Hippocampal formation (tissue), 2 donors: ENCODE measurements around the gene PIP.
"Not testable (repeated sequence)": the region's sequence is repeated elsewhere in the genome, so short reads cannot be mapped to it uniquely, and the experiment has no call there.

ENCODE experiments used
- DNase-seq, 2 donors: peaks; one replicate each; lab custom pipeline; 2025; lab: John Stamatoyannopoulos, UW

Gene PIP, protein sequence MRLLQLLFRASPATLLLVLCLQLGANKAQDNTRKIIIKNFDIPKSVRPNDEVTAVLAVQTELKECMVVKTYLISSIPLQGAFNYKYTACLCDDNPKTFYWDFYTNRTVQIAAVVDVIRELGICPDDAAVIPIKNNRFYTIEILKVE

GRCh38 chr7:143131781-143132180 lies at the start of gene PIP:
TSS of gene PIP (plus strand) at chr7:143132077. CDS start at chr7:143132117, 40 bp downstream.
- no peak for DNase-seq

DNA sequence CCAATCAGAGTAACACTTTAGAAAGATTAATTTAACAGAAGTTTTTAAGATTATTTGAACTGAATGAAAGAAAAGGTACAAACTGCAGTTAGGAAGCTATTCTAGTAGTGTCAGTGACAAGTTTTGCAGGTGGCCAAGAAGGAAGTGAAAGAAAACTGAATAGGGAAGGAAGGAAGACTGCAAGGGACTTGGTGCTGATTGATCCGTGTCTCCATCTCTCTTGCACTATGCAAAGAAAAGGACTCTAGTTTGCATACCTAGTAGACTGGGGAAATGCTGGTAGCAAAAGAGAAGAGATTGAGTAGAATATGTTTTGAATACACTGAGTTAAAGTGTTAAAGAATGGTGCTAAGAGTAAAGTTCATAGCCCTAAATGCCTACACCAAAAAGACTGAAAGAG lies 46.8 kb upstream of the PIP start:
- no peak for DNase-seq

DNA sequence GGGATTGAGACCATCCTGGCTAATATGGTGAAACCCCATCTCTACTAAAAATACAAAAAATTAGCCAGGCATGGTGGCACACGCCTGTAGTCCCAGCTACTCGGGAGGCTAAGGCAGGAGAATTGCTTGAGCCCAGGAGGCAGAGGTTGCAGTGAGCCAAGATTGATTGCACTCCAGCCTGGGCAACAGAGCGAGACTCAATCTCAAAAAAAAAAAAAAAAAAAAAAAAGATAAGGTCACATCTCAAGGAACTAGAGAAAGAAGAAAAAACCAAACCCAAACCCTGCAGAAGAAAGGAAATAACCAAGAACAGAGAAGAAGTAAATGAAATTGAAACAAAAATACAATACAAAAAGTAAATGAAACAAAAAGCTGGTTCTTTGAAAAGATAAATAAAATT lies 46.3 kb upstream of the PIP start:
- DNase-seq = not testable (repeated sequence)

GRCh38 chr7:143088549-143089231 lies 43.2 kb upstream of the PIP start:
- DNase-seq = not testable (repeated sequence)

GRCh38 chr7:143096146-143096545 lies 35.7 kb upstream of the PIP start:
- DNase-seq = no peak

GRCh38 chr7:143099579-143099978 lies 32.3 kb upstream of the PIP start:
- not testable (repeated sequence) for DNase-seq

DNA sequence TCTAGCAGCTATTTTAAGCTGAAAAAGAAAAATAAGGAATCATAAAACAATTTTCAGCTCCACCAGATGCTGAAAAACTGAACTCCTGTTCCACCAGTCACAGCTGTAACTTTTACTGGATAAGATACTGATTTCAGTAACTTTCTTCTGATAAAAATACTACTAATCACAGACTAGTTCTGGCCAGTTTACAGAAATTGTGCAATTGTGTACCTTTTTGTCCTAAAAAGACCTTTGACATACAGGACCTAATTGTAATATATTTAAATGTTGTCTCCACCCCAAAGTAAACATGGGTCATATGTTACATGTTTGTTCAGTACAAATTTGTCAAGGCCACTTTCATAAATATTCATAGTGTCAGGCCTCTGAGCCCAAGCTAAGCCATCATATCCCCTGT lies 27.1 kb upstream of the PIP start:
- no peak for DNase-seq

GRCh38 chr7:143108019-143108418 lies 23.9 kb upstream of the PIP start:
- DNase-seq = not testable (repeated sequence)

DNA sequence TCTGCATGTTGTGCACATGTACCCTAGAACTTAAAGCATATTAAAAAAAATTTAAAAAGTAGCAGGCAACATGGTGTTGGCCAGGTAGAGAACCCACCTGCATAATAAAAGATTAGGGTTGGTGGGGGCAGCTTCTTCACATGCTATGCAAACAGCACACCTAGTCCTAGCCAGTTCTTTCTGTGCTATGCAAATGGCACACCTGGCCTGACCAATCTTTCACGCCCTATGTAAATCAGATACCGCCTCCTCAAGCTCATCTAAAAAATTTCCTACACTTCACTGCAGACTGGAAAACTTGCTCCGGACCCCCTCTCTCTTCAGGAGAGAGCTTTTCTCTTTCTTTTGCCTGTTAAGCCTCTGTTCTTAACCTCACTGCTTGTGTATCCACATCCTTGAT lies 14.5 kb upstream of the PIP start:
- DNase-seq = no peak

DNA sequence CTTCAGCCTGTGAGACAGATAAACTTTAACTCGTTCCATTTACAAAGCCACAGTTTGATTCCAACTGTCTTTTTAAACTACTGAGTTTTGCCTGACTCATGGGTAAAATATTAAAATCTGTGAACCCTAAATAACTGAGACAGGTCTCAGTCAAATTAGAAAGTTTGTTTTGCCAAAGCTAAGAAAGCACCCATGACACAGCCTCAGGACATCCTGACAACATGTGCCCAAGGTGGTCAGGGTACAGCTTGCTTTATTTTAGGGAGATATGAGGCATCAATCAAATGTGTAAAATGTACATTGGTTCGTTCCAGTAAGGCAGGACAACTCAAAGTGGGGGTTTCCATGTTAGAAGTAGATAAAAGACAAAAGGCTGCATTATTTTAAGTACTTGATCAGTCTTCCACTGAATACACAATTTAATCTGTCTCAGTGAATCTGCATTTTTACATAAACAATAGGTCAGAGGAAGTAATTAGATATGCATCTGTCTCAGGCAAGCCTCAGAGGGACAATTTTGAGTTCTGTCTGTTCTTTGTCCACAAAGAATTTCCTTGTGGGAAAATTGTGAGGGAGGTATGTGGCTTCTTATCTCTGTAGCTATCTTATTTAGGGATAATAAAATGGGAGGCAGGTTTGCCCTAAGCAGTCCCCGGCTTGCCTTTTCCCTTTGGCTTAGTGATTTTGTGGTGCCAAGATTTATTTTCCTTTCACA lies 11.0 kb upstream of the PIP start:
- DNase-seq = no peak

DNA sequence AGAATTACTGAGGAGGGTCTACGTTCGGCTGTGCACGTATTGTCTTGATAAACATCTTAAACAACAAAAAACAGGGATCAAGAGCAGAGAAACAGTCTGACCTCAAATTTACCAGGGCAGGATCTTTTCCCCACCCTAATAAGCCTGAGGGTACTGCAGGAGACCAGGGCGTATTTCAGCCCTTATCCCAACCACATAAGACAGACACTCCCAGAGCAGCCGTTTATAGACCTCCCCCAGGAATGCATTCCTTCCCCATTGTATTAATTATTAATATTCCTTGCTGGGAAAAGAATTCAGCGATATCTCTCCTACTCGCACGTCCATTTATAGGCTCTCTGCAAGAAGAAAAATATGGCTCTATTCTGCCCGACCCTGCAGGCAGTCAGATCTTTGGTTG lies 8.6 kb upstream of the PIP start:
- not testable (repeated sequence) for DNase-seq

DNA sequence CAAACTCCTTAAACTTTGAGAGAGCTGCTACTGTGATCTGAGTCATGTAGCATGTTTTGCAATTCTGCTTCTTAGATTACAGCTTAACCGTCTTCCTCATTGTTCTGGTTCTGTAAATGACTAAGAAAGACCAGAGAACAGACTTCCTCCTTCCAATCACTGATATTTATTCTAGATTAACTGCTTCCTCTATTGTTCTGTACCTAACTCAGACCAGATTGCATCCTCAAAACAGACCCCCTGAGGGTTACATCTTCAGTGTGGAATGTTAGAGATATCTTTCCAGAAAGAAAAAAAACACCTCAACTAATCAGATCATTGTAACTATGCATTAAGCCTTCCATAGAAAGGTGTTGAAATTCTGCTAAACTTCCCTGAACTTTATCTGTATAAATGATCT lies 5.7 kb upstream of the PIP start:
- no peak for DNase-seq

GRCh38 chr7:143129051-143129450 lies 2.8 kb upstream of the PIP start:
- DNase-seq = no peak

DNA sequence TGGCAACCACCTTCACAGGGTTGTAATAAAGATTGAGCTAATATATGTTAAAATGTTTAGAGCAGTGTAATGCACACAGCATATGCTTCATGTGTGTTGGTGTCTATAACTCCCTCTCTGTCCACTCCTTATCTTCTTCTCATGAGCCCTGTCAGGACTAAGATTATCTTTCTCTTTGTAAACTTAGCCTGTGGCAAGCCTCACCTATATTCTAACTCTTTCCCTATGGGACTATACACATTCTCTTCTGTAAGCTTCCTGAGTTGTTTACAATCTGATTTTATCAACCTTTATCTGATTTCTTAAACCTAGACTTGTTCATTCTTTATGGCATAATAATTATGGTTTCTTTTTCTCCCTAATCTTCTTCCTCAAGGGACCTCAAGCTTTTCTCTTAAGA lies 2.4 kb upstream of the PIP start:
- no peak for DNase-seq

- DNase-seq = no peak
Measured at GRCh38 chr7:143130541-143130940, 1.3 kb upstream of the PIP start.

DNA sequence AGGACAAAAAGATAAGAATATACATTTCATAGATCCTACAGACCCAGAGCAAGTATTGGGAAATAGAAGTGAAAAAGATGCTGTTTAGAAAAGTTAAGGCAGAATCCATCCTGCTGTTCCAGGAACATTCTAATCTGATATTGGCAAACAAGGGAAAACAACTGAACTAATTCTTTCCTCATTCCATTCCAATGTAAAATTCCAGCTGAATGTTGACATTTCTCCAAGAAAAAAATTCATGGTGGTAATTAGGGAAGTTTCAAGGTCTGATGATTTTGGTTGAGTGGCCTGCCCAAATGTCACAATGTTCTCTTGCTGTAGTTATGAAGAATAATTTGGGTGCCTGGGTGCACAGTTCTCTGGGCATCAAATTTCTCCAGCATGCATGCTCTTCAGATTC lies 15.2 kb downstream of the PIP start:
- no peak for DNase-seq

DNA sequence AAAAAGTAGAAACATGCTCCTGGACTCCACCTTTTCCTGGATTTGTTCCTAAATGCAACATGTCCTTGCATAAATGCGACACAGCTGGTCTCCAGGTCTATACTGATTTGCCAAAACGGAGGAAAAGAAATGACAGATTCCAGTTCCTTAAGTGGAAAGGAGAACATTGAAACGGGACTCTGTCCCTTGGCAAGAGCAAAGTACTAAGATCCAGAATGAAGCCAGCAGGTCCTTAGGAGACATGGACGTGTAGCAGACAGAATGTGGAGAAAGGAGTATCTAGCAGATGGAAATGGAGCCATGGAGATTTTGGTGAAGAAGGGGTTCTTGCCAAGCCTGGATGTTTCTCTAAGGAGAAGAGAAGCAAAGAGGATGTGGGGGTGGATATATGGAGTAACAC lies 16.2 kb downstream of the PIP start:
- DNase-seq = no peak

DNA sequence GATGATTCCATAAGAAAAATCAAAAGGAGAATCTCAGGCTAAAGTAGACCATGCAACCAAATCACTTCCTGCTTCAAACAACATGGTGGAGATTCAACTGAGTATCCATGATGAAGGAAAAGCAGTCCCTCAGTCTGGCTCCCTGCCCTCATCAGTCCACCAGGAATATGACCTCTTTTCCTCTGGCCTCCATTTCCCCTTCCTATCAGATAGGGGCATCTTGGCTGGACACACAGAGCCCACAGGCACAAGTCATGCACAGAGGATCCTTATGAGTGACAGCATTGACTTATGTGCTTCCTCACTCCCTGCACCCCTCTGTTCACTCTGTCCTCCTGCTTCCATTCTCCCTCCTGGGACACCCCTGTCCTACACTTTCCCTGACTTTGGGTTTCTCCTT lies 16.8 kb downstream of the PIP start:
- DNase-seq = no peak

DNA sequence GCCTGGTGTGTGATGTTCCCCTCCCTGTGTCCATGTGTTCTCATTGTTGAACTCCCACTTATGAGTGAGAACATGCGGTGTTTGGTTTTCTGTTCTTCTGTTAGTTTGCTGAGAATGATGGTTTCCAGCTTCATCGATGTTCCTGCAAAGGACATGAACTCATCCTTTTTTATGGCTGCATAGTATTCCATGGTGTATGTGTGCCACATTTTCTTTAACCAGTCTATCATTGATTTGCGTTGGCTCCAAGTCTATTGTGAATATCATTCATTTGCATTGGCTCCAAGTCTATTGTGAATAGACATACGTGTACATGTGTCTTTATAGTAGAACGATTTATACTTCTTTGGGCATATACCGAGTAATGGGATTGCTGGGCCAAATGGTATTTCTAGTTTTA lies 18.8 kb downstream of the PIP start:
- DNase-seq = not testable (repeated sequence)

- not testable (repeated sequence) for DNase-seq
Measured at GRCh38 chr7:143158617-143159016, 26.7 kb downstream of the PIP start.

DNA sequence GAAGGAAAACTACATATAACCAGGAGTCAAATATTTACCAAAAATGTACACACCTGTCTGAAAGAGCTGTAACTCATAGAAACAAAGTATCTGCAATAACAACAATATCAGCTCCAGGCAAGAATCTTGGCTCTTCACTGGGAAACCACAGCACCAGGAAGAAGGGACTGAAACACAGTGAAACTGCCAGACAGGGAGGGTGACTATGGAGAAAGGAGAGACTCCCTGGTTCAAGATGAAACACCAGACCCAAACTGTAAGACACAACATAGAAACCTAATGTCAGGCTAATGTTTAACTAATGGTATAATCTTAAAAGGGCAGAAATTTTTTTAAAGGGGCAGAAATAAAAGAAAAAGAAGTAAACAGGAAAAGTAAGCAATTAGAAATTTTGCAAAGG lies 39.8 kb downstream of the PIP start:
- DNase-seq = no peak

DNA sequence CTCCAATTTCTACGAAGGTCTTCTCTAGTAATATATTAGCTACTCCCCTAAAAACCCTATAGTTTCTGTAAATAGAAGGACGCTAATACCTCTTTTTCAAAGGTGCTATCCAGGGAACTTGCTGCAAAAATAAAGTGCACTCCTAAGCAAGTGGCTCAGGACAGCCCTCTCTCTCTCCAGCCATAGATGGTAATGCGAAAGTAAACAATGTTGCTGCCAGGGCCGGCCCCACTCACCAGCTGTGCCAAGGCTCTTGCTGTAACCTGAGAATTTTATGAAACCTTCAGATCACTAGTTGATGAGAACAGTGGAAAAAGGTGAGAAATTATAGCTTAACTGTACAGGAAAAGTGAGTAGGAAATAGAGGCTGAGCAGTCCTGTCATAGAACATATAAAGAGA lies 40.5 kb downstream of the PIP start:
- no peak for DNase-seq

GRCh38 chr7:143176128-143176527 lies 44.3 kb downstream of the PIP start:
- DNase-seq = no peak
